HUES6 (cell line): ENCODE measurements around the gene SDHAF4.
"Not testable (repeated sequence)": the region's sequence is repeated elsewhere in the genome, so short reads cannot be mapped to it uniquely, and the experiment has no call there.

ENCODE experiments used
- H3K27ac ChIP-seq: 2 replicates; pipeline ENCODE4 v1.7.0; 2013; ENCODE audit warnings: low read depth, mild to moderate bottlenecking, low read length, inconsistent platforms
- H3K27me3 ChIP-seq: 2 replicates; pipeline ENCODE4 v1.6.1; 2013; ENCODE audit warnings: low read length; ENCODE audit not compliant: control insufficient read depth, insufficient read depth
- H3K36me3 ChIP-seq: 2 replicates; pipeline ENCODE4 v1.6.1; 2013; ENCODE audit warnings: low read length; ENCODE audit not compliant: control insufficient read depth, insufficient read depth
- H3K4me1 ChIP-seq: 2 replicates; pipeline ENCODE4 v1.6.1; 2013; ENCODE audit warnings: low read length; ENCODE audit not compliant: control insufficient read depth, insufficient read depth
- H3K4me3 ChIP-seq: 2 replicates; pipeline ENCODE4 v1.5.1; 2013; ENCODE audit warnings: low read depth, low read length
- H3K9ac ChIP-seq: one replicate; pipeline ENCODE4 v1.6.1; 2013; ENCODE audit warnings: mild to moderate bottlenecking, low read length
- H3K9me3 ChIP-seq: 2 replicates; pipeline ENCODE4 v1.6.1; 2013; ENCODE audit warnings: low read depth, low read length; ENCODE audit not compliant: control insufficient read depth, insufficient read depth

SDHAF4 gene

GRCh38 chr6:70549327-70549726 lies 17.4 kb upstream of the SDHAF4 start:
- Histone ChIP-seq H3K27me3 (no peaks in the 10 kb centered on the region), H3K27ac (no peak overlapping the region), H3K9me3 (no peaks in the 10 kb centered on the region), H3K36me3 (peaks cover 5% of the 10 kb centered on the region), H3K4me3 (no peak overlapping the region), H3K4me1 (peaks cover 7% of the 10 kb centered on the region; the same call in 1 of the 2 replicates), H3K9ac (no peak overlapping the region)

- Histone ChIP-seq H3K4me3 (no peak overlapping the region), H3K27ac (no peak overlapping the region), H3K36me3 (peaks cover 5% of the 10 kb centered on the region; the same call in 1 of the 2 replicates), H3K9me3 (no peaks in the 10 kb centered on the region), H3K4me1 (peaks cover 7% of the 10 kb centered on the region; the same call in 1 of the 2 replicates), H3K27me3 (no peaks in the 10 kb centered on the region), H3K9ac (no peak overlapping the region)
These were observed 15.2 kb upstream of the SDHAF4 start for GRCh38 chr6:70551566-70551965.

- not testable (repeated sequence) for H3K27ac ChIP-seq, H3K9me3 ChIP-seq, H3K4me1 ChIP-seq, H3K27me3 ChIP-seq, H3K36me3 ChIP-seq, H3K4me3 ChIP-seq, H3K9ac ChIP-seq
These were observed 14.3 kb upstream of the SDHAF4 start for GRCh38 chr6:70552286-70552940.

- no peaks in the 10 kb centered on the region for H3K4me1 ChIP-seq
- H3K9me3 ChIP-seq, result no peaks in the 10 kb centered on the region
- H3K27me3 ChIP-seq, result no peaks in the 10 kb centered on the region
- no peak overlapping the region for H3K27ac ChIP-seq
- H3K4me3 ChIP-seq, result no peak overlapping the region
- peaks cover 5% of the 10 kb centered on the region; the same call in 1 of the 2 replicates for H3K36me3 ChIP-seq
- no peak overlapping the region for H3K9ac ChIP-seq
These were observed 13.8 kb upstream of the SDHAF4 start for GRCh38 chr6:70552974-70553373.

GRCh38 chr6:70557998-70558397 lies 8.7 kb upstream of the SDHAF4 start:
- Histone ChIP-seq H3K4me3 (no peak overlapping the region), H3K36me3 (0 out of 2 replicates have a peak, but pooled peaks cover 3% of the 10 kb centered on the region), H3K27ac (no peak overlapping the region), H3K4me1 (no peaks in the 10 kb centered on the region), H3K9me3 (no peaks in the 10 kb centered on the region), H3K9ac (no peak overlapping the region), H3K27me3 (no peaks in the 10 kb centered on the region)

- H3K4me1 ChIP-seq, H3K9ac ChIP-seq, H3K27me3 ChIP-seq, H3K36me3 ChIP-seq, H3K9me3 ChIP-seq, H3K27ac ChIP-seq, H3K4me3 ChIP-seq: not testable (repeated sequence)
These were observed 4.3 kb upstream of the SDHAF4 start for GRCh38 chr6:70562401-70562800.

- Histone ChIP-seq H3K9ac (no peak overlapping the region), H3K4me1 (peaks cover 8% of the 10 kb centered on the region), H3K4me3 (no peak overlapping the region), H3K27ac (no peak overlapping the region), H3K9me3 (peaks cover 3% of the 10 kb centered on the region; the same call in 1 of the 2 replicates), H3K36me3 (peaks cover 9% of the 10 kb centered on the region), H3K27me3 (no peaks in the 10 kb centered on the region)
These were observed 3.2 kb upstream of the SDHAF4 start for GRCh38 chr6:70563530-70563929.

GRCh38 chr6:70574643-70575042 lies 7.9 kb downstream of the SDHAF4 start:
- H3K27ac ChIP-seq, result no peak overlapping the region
- H3K27me3 ChIP-seq, result no peaks in the 10 kb centered on the region
- no peaks in the 10 kb centered on the region for H3K4me1 ChIP-seq
- H3K9ac ChIP-seq, result no peak overlapping the region
- H3K9me3 ChIP-seq, result no peaks in the 10 kb centered on the region
- peaks cover 8% of the 10 kb centered on the region for H3K36me3 ChIP-seq
- H3K4me3 ChIP-seq, result no peak overlapping the region

GRCh38 chr6:70575899-70576495 lies 9.3 kb downstream of the SDHAF4 start:
- H3K27ac ChIP-seq, result no peak overlapping the region
- no peak overlapping the region for H3K4me3 ChIP-seq
- no peak overlapping the region for H3K9ac ChIP-seq
- H3K9me3 ChIP-seq, result no peaks in the 10 kb centered on the region
- H3K4me1 ChIP-seq, result no peaks in the 10 kb centered on the region
- no peaks in the 10 kb centered on the region for H3K27me3 ChIP-seq
- peaks cover 18% of the 10 kb centered on the region for H3K36me3 ChIP-seq

- peaks cover 40% of the 10 kb centered on the region for H3K36me3 ChIP-seq
- no peak overlapping the region for H3K4me3 ChIP-seq
- no peaks in the 10 kb centered on the region for H3K27me3 ChIP-seq
These were observed 19.4 kb downstream of the SDHAF4 start for GRCh38 chr6:70586114-70586513.

GRCh38 chr6:70590400-70590799 lies 23.7 kb downstream of the SDHAF4 start:
- H3K4me1 ChIP-seq, result no peaks in the 10 kb centered on the region
- H3K9ac ChIP-seq, result no peak overlapping the region
- H3K36me3 ChIP-seq, result peaks cover 22% of the 10 kb centered on the region
- no peak overlapping the region for H3K4me3 ChIP-seq
- H3K27me3 ChIP-seq, result no peaks in the 10 kb centered on the region
- H3K27ac ChIP-seq, result no peak overlapping the region
- H3K9me3 ChIP-seq, result peaks cover 4% of the 10 kb centered on the region; the same call in 1 of the 2 replicates

More at GRCh38 chr6:70586114-70586513, 19.4 kb downstream of the SDHAF4 start:
- no peaks in the 10 kb centered on the region for H3K9me3 ChIP-seq
- no peak overlapping the region for H3K9ac ChIP-seq
- H3K27ac ChIP-seq, result no peak overlapping the region
- no peaks in the 10 kb centered on the region for H3K4me1 ChIP-seq
